Activated T-helper 1 cell treated with Interleukin-2 at 50 U/mL for 16 hours (primary cell): Measurements from ENCODE around the gene PDIA2.
"Not testable (repeated sequence)": the region's sequence is repeated elsewhere in the genome, so short reads cannot be mapped to it uniquely, and the experiment has no call there.

ENCODE experiments used
- DNase-seq: peaks from one replicate; pipeline ENCODE4 v3.0.0-alpha.2; 2020; ENCODE audit warnings: low read depth

PDIA2 gene

GRCh38 chr16:331181-331814, 48.3 kb downstream of the PDIA2 start:
- DNase-seq = not testable (repeated sequence)

GRCh38 chr16:333406-334094, 50.6 kb downstream of the PDIA2 start:
- no peak for DNase-seq

GRCh38 chr16:334164-334832, 51.3 kb downstream of the PDIA2 start:
- DNase-seq = not testable (repeated sequence)

- DNase-seq = not testable (repeated sequence)
These were observed 52.1 kb downstream of the PDIA2 start for GRCh38 chr16:334861-335632.

- DNase-seq = no peak
These were observed 53.3 kb downstream of the PDIA2 start for GRCh38 chr16:336269-336668.
